ENCODE data around the gene ZNF524. TPM values are rescaled to one million over a fixed set of nuclear protein-coding genes. Genes with fewer than 3 reads are reported as not detected.

The ZNF524 gene
- polyA plus RNA-seq, 1 donor: 10.9 TPM

GRCh38 chr19:55621673-55622231, 21.7 kb downstream of the ZNF524 start:
- DNase-seq: no peak

GRCh38 chr19:55622242-55622969, 22.3 kb downstream of the ZNF524 start:
- DNase-seq: no peak

- no peak for DNase-seq
These were observed 23.0 kb downstream of the ZNF524 start for GRCh38 chr19:55623130-55623529.

GRCh38 chr19:55623561-55623960, 23.5 kb downstream of the ZNF524 start:
- DNase-seq: no peak

- peak; percentile 95 for DNase-seq
These were observed 24.3 kb downstream of the ZNF524 start, which contains the start of gene ZNF784 for GRCh38 chr19:55624109-55625003. ZNF784 (minus strand) TSS chr19:55624566; CDS start chr19:55624561, 5 bp downstream.

GRCh38 chr19:55625004-55625326, 24.9 kb downstream of the ZNF524 start:
- DNase-seq: no peak

GRCh38 chr19:55626350-55626749, 26.3 kb downstream of the ZNF524 start:
- DNase-seq: no peak

- DNase-seq: peak; percentile 90
These were observed 32.4 kb downstream of the ZNF524 start for GRCh38 chr19:55632463-55632834.

GRCh38 chr19:55633861-55634260, 33.8 kb downstream of the ZNF524 start:
- DNase-seq: no peak

- DNase-seq: no peak
These were observed 35.2 kb downstream of the ZNF524 start for GRCh38 chr19:55635334-55635717.

GRCh38 chr19:55635856-55636440, 35.9 kb downstream of the ZNF524 start:
- DNase-seq: no peak

GRCh38 chr19:55636723-55637122, 36.6 kb downstream of the ZNF524 start:
- no peak for DNase-seq

- no peak for DNase-seq
These were observed 37.4 kb downstream of the ZNF524 start for GRCh38 chr19:55637534-55637933.

- no peak for DNase-seq
These were observed 38.8 kb downstream of the ZNF524 start for GRCh38 chr19:55638864-55639359.

- DNase-seq: peak; percentile 77
These were observed 40.0 kb downstream of the ZNF524 start for GRCh38 chr19:55640043-55640576.

GRCh38 chr19:55640577-55641425, 40.7 kb downstream of the ZNF524 start, which contains the start of gene ZNF580:
ZNF580 (plus strand) TSS chr19:55641002; CDS start chr19:55642509, 1,507 bp downstream.
- peak; percentile 84 for DNase-seq

- DNase-seq: no peak
These were observed 41.5 kb downstream of the ZNF524 start for GRCh38 chr19:55641426-55642152.

- DNase-seq: no peak
These were observed 42.3 kb downstream of the ZNF524 start for GRCh38 chr19:55642153-55643002.

- DNase-seq: peak; percentile 83
These were observed 43.2 kb downstream of the ZNF524 start, which contains the start of gene ZNF581 for GRCh38 chr19:55643003-55643886. ZNF581 (plus strand) TSS chr19:55643649; CDS start chr19:55644572, 923 bp downstream.

Data from hindlimb muscle (tissue), 1 donor.